ENCODE results near the gene PTRH1.

PTRH1 gene

GRCh38 chr9:127703289-127703946 lies 12.0 kb downstream of the PTRH1 start:
- no peaks in the 10 kb centered on the region for H3K9me3 Mint-ChIP-seq
- H3K27me3 Mint-ChIP-seq (ENCODE audit: low read depth), result peaks cover 4% of the 10 kb centered on the region
- peaks cover 18% of the 10 kb centered on the region for H3K4me1 Mint-ChIP-seq (ENCODE audit: low read depth)
- no peak overlapping the region for H3K4me3 Mint-ChIP-seq
- no peak overlapping the region for H3K27ac Mint-ChIP-seq
- no peaks in the 10 kb centered on the region for H3K36me3 Mint-ChIP-seq (ENCODE audit: low read depth)

- H3K27ac Mint-ChIP-seq, result no peak overlapping the region
- no peak overlapping the region for H3K4me3 Mint-ChIP-seq
These were observed 14.7 kb downstream of the PTRH1 start for GRCh38 chr9:127700594-127701255.

GRCh38 chr9:127700140-127700539 lies 15.3 kb downstream of the PTRH1 start:
- Mint-ChIP-seq H3K27ac (no peak overlapping the region), H3K36me3 (ENCODE audit: low read depth) (no peaks in the 10 kb centered on the region), H3K4me1 (ENCODE audit: low read depth) (peaks cover 14% of the 10 kb centered on the region), H3K27me3 (ENCODE audit: low read depth) (peaks cover 4% of the 10 kb centered on the region), H3K9me3 (no peaks in the 10 kb centered on the region), H3K4me3 (no peak overlapping the region)

More at GRCh38 chr9:127700594-127701255, 14.7 kb downstream of the PTRH1 start:
- Mint-ChIP-seq H3K4me1 (ENCODE audit: low read depth) (peaks cover 14% of the 10 kb centered on the region), H3K36me3 (ENCODE audit: low read depth) (no peaks in the 10 kb centered on the region), H3K27me3 (ENCODE audit: low read depth) (peaks cover 4% of the 10 kb centered on the region), H3K9me3 (no peaks in the 10 kb centered on the region)

- Mint-ChIP-seq H3K36me3 (ENCODE audit: low read depth) (no peaks in the 10 kb centered on the region), H3K4me1 (ENCODE audit: low read depth) (peaks cover 14% of the 10 kb centered on the region), H3K4me3 (peak overlapping the region; percentile 72), H3K9me3 (no peaks in the 10 kb centered on the region), H3K27ac (peak overlapping the region; percentile 74), H3K27me3 (ENCODE audit: low read depth) (peaks cover 4% of the 10 kb centered on the region)
These were observed 16.3 kb downstream of the PTRH1 start for GRCh38 chr9:127698985-127699670.

GRCh38 chr9:127698386-127698785 lies 17.1 kb downstream of the PTRH1 start:
- Mint-ChIP-seq H3K9me3 (no peaks in the 10 kb centered on the region), H3K36me3 (ENCODE audit: low read depth) (no peaks in the 10 kb centered on the region), H3K4me3 (no peak overlapping the region), H3K4me1 (ENCODE audit: low read depth) (peaks cover 14% of the 10 kb centered on the region), H3K27me3 (ENCODE audit: low read depth) (peaks cover 4% of the 10 kb centered on the region), H3K27ac (no peak overlapping the region)

- peaks cover 11% of the 10 kb centered on the region for H3K4me1 Mint-ChIP-seq (ENCODE audit: low read depth)
These were observed 17.9 kb downstream of the PTRH1 start for GRCh38 chr9:127697575-127697974.

GRCh38 chr9:127694890-127695720 lies 20.4 kb downstream of the PTRH1 start:
- Mint-ChIP-seq H3K36me3 (ENCODE audit: low read depth) (no peaks in the 10 kb centered on the region), H3K27ac (no peak overlapping the region), H3K27me3 (ENCODE audit: low read depth) (peaks cover 1% of the 10 kb centered on the region), H3K9me3 (no peaks in the 10 kb centered on the region), H3K4me3 (no peak overlapping the region), H3K4me1 (ENCODE audit: low read depth) (peaks cover 8% of the 10 kb centered on the region)

More at GRCh38 chr9:127697575-127697974, 17.9 kb downstream of the PTRH1 start:
- Mint-ChIP-seq H3K27ac (no peak overlapping the region), H3K27me3 (ENCODE audit: low read depth) (peaks cover 4% of the 10 kb centered on the region), H3K36me3 (ENCODE audit: low read depth) (no peaks in the 10 kb centered on the region), H3K4me3 (no peak overlapping the region), H3K9me3 (no peaks in the 10 kb centered on the region)

- Mint-ChIP-seq H3K9me3 (no peaks in the 10 kb centered on the region), H3K4me3 (no peak overlapping the region), H3K27me3 (ENCODE audit: low read depth) (no peaks in the 10 kb centered on the region), H3K36me3 (ENCODE audit: low read depth) (no peaks in the 10 kb centered on the region), H3K4me1 (ENCODE audit: low read depth) (no peaks in the 10 kb centered on the region), H3K27ac (no peak overlapping the region)
These were observed 21.8 kb downstream of the PTRH1 start for GRCh38 chr9:127693697-127694096.

GRCh38 chr9:127693143-127693542 lies 22.3 kb downstream of the PTRH1 start:
- Mint-ChIP-seq H3K4me1 (ENCODE audit: low read depth) (no peaks in the 10 kb centered on the region), H3K27me3 (ENCODE audit: low read depth) (no peaks in the 10 kb centered on the region), H3K4me3 (no peak overlapping the region), H3K36me3 (ENCODE audit: low read depth) (no peaks in the 10 kb centered on the region), H3K27ac (no peak overlapping the region), H3K9me3 (no peaks in the 10 kb centered on the region)

- Mint-ChIP-seq H3K4me1 (ENCODE audit: low read depth) (no peaks in the 10 kb centered on the region), H3K9me3 (no peaks in the 10 kb centered on the region), H3K4me3 (no peak overlapping the region), H3K36me3 (ENCODE audit: low read depth) (no peaks in the 10 kb centered on the region), H3K27ac (no peak overlapping the region), H3K27me3 (ENCODE audit: low read depth) (no peaks in the 10 kb centered on the region)
These were observed 23.4 kb downstream of the PTRH1 start for GRCh38 chr9:127692071-127692470.

GRCh38 chr9:127690735-127691134 lies 24.7 kb downstream of the PTRH1 start:
- Mint-ChIP-seq H3K4me3 (no peak overlapping the region), H3K27ac (no peak overlapping the region), H3K36me3 (ENCODE audit: low read depth) (no peaks in the 10 kb centered on the region), H3K4me1 (ENCODE audit: low read depth) (no peaks in the 10 kb centered on the region), H3K27me3 (ENCODE audit: low read depth) (no peaks in the 10 kb centered on the region), H3K9me3 (no peaks in the 10 kb centered on the region)

GRCh38 chr9:127689329-127690000 lies 26.0 kb downstream of the PTRH1 start:
- Mint-ChIP-seq H3K4me3 (no peak overlapping the region), H3K27ac (no peak overlapping the region), H3K9me3 (no peaks in the 10 kb centered on the region), H3K4me1 (ENCODE audit: low read depth) (no peaks in the 10 kb centered on the region), H3K36me3 (ENCODE audit: low read depth) (no peaks in the 10 kb centered on the region), H3K27me3 (ENCODE audit: low read depth) (no peaks in the 10 kb centered on the region)

GRCh38 chr9:127686461-127687393 lies 28.7 kb downstream of the PTRH1 start:
- H3K36me3 Mint-ChIP-seq (ENCODE audit: low read depth), result peaks cover 2% of the 10 kb centered on the region
- no peak overlapping the region for H3K27ac Mint-ChIP-seq
- H3K4me1 Mint-ChIP-seq (ENCODE audit: low read depth), result no peaks in the 10 kb centered on the region
- no peak overlapping the region for H3K4me3 Mint-ChIP-seq
- H3K9me3 Mint-ChIP-seq, result no peaks in the 10 kb centered on the region
- H3K27me3 Mint-ChIP-seq (ENCODE audit: low read depth), result no peaks in the 10 kb centered on the region

Data from T-helper 1 cell treated with Interleukin-12 subunit alpha and Interleukin-12 subunit beta and Interleukin-4 antibody, amounts not matched to agents 30 μg/mL and 1 μg/mL, for 36 hours (primary cell).